Measurements from ENCODE around the gene CYYR1.

CYYR1 gene

GRCh38 chr21:26433386-26433785 lies 139.7 kb downstream of the CYYR1 start:
- DNase-seq (ENCODE audit: low spot score), result no peak

GRCh38 chr21:26432410-26432809 lies 140.7 kb downstream of the CYYR1 start:
- DNase-seq (ENCODE audit: low spot score), result no peak

DNA sequence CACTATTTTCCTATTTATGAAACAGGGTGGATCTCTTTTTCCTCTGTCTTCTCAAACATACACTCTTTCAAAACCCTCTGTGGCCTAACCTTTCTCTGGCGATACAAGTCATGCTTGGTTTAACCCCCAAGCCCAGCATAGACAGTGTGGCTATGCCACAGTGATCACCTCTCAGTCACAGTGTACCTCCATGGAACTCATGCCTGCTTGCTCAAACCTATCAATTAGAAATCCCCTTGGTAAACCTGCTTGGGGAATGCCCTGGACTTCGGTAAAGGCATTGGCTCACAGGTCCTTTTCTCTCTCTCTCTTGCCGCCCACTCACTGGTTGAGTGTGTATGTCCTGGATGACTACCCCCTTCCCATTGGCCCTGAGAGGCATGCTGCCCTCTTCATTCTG lies 147.5 kb downstream of the CYYR1 start:
- DNase-seq (ENCODE audit: low spot score), result no peak

DNA sequence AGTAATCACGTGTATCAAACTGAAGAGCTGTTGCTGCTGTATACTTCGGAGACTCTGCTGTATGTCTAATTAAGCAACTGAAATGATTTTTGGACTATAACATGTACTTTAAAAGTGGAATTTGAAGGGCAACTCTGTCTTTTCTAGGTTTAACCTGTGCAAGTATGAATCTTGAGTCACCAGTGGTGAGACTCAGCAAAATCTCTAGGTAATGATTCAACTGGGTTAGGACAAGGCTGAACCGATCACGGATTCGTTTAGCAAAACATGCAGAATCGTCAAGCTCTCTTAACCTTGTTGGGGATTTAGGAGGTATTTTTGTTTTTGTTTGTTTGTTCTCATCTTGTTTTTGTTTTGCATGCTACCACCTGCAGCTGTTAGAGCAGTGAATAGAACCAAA lies 149.6 kb downstream of the CYYR1 start:
- no peak for DNase-seq (ENCODE audit: low spot score)

DNA sequence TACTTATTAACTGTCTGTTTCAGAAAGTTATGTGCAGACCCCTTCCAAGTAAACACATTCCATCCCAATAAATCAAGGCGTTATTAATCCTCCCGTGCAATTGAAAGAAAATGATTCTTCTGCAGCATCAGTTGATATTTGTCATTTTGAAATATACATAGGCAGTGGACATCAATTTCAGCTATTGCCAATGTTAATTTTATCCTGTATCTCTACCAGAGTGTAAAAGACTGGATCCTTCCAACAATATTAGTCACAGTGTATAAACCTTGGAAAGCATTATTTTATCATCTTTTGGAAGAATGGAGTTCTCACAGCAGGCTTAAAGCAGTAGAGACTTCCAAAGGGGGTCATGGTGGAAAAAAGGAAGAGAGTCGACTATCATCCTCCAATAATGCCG lies 150.4 kb downstream of the CYYR1 start:
- DNase-seq (ENCODE audit: low spot score), result no peak

- DNase-seq (ENCODE audit: low spot score), result no peak
Measured at GRCh38 chr21:26422138-26422537, 150.9 kb downstream of the CYYR1 start.

- DNase-seq (ENCODE audit: low spot score), result no peak
Measured at GRCh38 chr21:26421724-26422123, 151.4 kb downstream of the CYYR1 start.
